ENCODE measurements around the gene ATP5F1E.

DNA sequence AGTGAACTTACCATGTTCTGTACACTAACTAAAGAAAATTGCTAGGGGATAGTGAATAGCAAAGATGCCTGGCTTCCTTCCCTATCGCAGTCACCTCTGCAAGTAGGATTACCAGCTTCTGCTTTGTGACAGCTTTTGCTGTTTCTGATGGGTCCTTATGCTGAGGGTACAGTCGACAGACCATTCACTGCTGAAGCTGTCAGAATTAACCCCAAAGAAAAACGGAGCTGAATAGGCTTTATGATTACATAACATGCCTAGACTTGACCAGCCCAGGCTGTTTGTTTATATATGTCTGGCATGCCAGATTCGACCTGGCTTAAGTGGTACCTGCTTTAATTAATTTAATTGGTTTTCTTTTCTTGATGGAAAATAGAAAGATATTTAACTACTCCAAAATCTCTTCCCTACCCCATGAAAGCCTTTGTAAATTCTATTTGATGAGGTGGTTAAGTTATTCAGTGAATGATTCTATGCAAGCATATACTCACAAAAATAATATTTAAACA lies 32.1 kb upstream of the ATP5F1E start:
- peak; percentile 56 for TF ChIP-seq IKZF3 (tag by site-specific recombination; IDR thresholded peaks at IDR 0.05)
- TF ChIP-seq, protein P1, sequence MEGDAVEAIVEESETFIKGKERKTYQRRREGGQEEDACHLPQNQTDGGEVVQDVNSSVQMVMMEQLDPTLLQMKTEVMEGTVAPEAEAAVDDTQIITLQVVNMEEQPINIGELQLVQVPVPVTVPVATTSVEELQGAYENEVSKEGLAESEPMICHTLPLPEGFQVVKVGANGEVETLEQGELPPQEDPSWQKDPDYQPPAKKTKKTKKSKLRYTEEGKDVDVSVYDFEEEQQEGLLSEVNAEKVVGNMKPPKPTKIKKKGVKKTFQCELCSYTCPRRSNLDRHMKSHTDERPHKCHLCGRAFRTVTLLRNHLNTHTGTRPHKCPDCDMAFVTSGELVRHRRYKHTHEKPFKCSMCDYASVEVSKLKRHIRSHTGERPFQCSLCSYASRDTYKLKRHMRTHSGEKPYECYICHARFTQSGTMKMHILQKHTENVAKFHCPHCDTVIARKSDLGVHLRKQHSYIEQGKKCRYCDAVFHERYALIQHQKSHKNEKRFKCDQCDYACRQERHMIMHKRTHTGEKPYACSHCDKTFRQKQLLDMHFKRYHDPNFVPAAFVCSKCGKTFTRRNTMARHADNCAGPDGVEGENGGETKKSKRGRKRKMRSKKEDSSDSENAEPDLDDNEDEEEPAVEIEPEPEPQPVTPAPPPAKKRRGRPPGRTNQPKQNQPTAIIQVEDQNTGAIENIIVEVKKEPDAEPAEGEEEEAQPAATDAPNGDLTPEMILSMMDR (tag by site-specific recombination; IDR thresholded peaks at IDR 0.05) = no peak
- no peak for TF ChIP-seq ZNF707 (tag by site-specific recombination; IDR thresholded peaks at IDR 0.05)
- TF ChIP-seq, protein P2, sequence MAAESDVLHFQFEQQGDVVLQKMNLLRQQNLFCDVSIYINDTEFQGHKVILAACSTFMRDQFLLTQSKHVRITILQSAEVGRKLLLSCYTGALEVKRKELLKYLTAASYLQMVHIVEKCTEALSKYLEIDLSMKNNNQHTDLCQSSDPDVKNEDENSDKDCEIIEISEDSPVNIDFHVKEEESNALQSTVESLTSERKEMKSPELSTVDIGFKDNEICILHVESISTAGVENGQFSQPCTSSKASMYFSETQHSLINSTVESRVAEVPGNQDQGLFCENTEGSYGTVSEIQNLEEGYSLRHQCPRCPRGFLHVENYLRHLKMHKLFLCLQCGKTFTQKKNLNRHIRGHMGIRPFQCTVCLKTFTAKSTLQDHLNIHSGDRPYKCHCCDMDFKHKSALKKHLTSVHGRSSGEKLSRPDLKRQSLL (tag by site-specific recombination; IDR thresholded peaks at IDR 0.05) = no peak

All from HEK293 (cell line).